ENCODE results near the gene BRD3OS. TPM values are rescaled to one million over a fixed set of nuclear protein-coding genes. Genes with fewer than 3 reads are reported as not detected.

The BRD3OS gene
- total and polyA plus RNA-seq, 12 donors, result 14.7 to 70.6 (median 22.0) TPM

DNA sequence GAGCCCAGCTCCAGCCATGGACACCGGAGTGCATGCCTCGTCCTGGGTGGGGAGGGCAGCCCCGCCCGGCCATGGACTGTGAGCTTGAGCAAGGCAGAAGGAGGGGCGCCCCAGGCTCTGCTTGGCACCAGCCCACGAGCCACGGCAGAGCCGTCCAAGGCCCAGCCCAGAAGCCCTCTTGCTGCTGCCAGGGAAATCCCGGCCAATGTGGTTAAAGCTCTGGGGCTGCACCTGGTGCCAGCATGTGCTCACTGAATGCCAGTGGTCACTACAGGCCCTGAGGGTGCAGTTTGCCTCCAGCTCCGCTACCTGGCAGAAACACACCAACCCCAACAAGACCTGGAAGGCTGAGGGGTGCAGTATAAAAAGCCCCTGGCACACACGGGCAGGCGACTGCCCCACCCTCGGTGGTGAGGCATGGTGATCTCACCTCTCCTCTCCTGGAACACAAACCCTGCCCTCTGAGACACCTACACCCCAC, 30.7 kb downstream of the BRD3OS start:
- peaks cover 51 to 63% of the 10 kb centered on the region in 2 donors for H3K4me1 ChIP-seq (replicated peaks in 1 of 2)
- peak overlapping the region in 4 of 5 donors; percentile 19 to 83 (median 79) for H3K27ac ChIP-seq
- H3K4me3 ChIP-seq, result no peak overlapping the region
- peak; percentile 84 to 96 (median 95) for DNase-seq
- TF ChIP-seq POLR2A (IDR thresholded peaks at IDR 0.05), result peak in 1 of 2 donors; percentile 74
- TF ChIP-seq CTCF (IDR thresholded peaks at IDR 0.05), result peak in 1 of 6 experiments; percentile 11
- no peaks in the 10 kb centered on the region for H3K9me3 ChIP-seq (replicated peaks in 1 of 3)
- no peaks in the 10 kb centered on the region for H3K27me3 ChIP-seq
- H3K36me3 ChIP-seq (replicated peaks in 1 of 2), result peaks cover 0 to 21% of the 10 kb centered on the region in 2 donors
- intact Hi-C loops (cut with DNase I), result loop anchor here in 1 of 2 donors (10.0 kb wide), 1 partner anchor 379 kb away; no protein-coding TSS in a partner anchor
- 18 to 21% (median 21%) methylated on average over 13 of the region's 13 CpGs; no CpG with 5 or more reads in 1 of the 4 donors for WGBS, 4 donors

DNA sequence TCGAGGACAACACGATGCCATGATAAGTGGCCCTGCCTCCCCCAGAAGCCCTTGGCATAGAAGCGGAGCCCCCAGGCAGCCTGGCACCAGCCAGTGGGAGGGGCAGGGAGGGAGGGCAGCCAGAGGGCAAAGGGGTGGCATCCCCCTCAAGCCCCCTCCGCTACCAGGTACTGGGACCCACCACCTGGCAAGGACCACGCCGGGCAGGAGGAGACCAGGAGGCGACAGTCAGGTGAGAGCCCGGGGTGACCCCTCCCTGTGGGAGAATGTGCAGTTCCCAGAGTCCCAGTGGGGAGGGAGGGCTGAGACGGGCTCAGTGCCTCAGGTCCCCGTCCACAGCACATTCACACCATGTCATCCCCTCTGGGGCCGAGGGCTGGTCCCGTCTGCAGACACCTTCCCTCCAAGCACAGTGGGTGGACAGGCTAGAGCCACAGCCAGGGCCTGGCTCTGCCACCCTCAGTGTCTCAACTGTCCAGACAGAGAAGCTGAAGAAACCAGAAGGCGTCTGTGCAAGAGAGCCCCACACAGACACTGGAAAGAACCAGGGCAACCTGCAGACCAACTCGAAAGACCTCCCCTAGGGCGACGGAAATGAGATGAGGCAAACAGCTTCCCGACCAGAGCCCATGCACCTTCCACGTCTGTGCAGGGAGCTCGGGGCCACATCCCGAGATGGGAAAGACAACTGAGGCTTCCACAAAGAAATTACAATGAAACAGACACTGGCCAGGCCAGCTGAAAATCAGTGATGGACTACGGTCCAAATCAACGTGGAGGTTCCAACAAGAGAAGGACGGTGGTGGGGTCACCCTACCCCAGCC, 31.4 kb downstream of the BRD3OS start:
- WGBS, 4 donors, result 69 to 75% (median 72%) methylated on average over 12 to 23 of the region's 23 CpGs
- H3K9me3 ChIP-seq (replicated peaks in 1 of 3), result no peaks in the 10 kb centered on the region
- DNase-seq, result peak in 2 of 7 donors; percentile 26 to 35
- TF ChIP-seq CTCF (IDR thresholded peaks at IDR 0.05), result no peak
- TF ChIP-seq POLR2A (IDR thresholded peaks at IDR 0.05), result no peak
- intact Hi-C loops (cut with DNase I), result loop anchor here in 1 of 2 donors (10.0 kb wide), 1 partner anchor 378 kb away; no protein-coding TSS in a partner anchor
- H3K27me3 ChIP-seq, result no peaks in the 10 kb centered on the region
- H3K36me3 ChIP-seq (replicated peaks in 1 of 2), result peaks cover 0 to 15% of the 10 kb centered on the region in 2 donors
- peak overlapping the region in 3 of 5 donors; percentile 78 to 83 (median 80) for H3K27ac ChIP-seq
- no peak overlapping the region for H3K4me3 ChIP-seq
- H3K4me1 ChIP-seq (replicated peaks in 1 of 2), result peaks cover 58 to 70% of the 10 kb centered on the region in 2 donors

DNA sequence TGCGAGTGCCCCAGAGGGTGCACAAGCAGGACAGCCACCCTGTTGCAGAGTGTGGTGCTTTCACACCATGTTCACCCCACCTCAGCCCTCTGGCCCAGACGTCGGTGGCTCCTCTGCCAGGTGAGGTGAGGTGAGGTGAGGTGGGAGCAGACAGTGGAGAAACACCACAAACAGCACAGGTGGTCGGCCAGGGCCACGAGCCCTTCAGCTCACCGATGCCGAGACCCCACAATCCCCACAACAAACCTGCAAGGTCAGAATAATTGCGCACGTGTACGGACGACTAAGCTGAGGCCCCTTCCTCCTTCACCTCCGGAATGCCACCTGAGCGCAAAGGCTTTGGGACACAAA, 32.0 kb downstream of the BRD3OS start:
- peaks cover 64 to 76% of the 10 kb centered on the region in 2 donors for H3K4me1 ChIP-seq (replicated peaks in 1 of 2)

More for the DNA sequence above, 32.0 kb downstream of the BRD3OS start:
- Histone ChIP-seq H3K27ac (peak overlapping the region in 4 of 5 donors; percentile 24 to 83 (median 63)), H3K9me3 (replicated peaks in 1 of 3) (no peaks in the 10 kb centered on the region), H3K4me3 (no peak overlapping the region), H3K36me3 (replicated peaks in 1 of 2) (peaks cover 0 to 10% of the 10 kb centered on the region in 2 donors), H3K27me3 (no peaks in the 10 kb centered on the region)
- WGBS, 4 donors, result 62 to 86% (median 69%) methylated on average over 11 to 13 of the region's 13 CpGs
- TF ChIP-seq CTCF (IDR thresholded peaks at IDR 0.05) (no peak), POLR2A (IDR thresholded peaks at IDR 0.05) (no peak)
- peak in 1 of 7 donors; percentile 14 for DNase-seq
- intact Hi-C loops (cut with DNase I), result loop anchor here in 1 of 2 donors (10.0 kb wide), 1 partner anchor 378 kb away; no protein-coding TSS in a partner anchor

Data from adrenal gland (tissue), 12 donors.